GM23338 (cell line): ENCODE data around the gene USP37. TPM values are rescaled to one million over a fixed set of nuclear protein-coding genes. Genes with fewer than 3 reads are reported as not detected.

ENCODE experiments used
- ATAC-seq: fragments of 200-7000 bp; cut with Tn5 transposase; 3 replicates; pipeline ENCODE4 v1.9.1; 2020
- DNase-seq: peaks from one replicate; pipeline ENCODE4 v3.0.0-alpha.2; 2015; ENCODE audit warnings: low spot score
- H2AFZ ChIP-seq: fragments of 200-600 bp; sonication (generic); 2 replicates; pipeline ENCODE4 v1.8.0; 2016; ENCODE audit warnings: antibody characterized with exemption, mild to moderate bottlenecking, moderate library complexity
- H3F3A ChIP-seq: fragments of 200-600 bp; sonication (generic); replicated peaks from 2 replicates; pipeline ENCODE4 v1.8.0; 2017; ENCODE audit warnings: antibody characterized with exemption, mixed run types, low read depth
- H3K27ac ChIP-seq: fragments of 200-600 bp; sonication (generic); 2 replicates; pipeline ENCODE4 v1.6.1; 2016; ENCODE audit warnings: low read depth
- H3K27me3 ChIP-seq: fragments of 200-600 bp; sonication (generic); 2 replicates; pipeline ENCODE4 v1.8.0; 2016; ENCODE audit warnings: mild to moderate bottlenecking, mixed run types, moderate library complexity; ENCODE audit not compliant: insufficient read depth
- H3K36me3 ChIP-seq: fragments of 200-600 bp; sonication (generic); 2 replicates; pipeline ENCODE4 v1.8.0; 2016; ENCODE audit warnings: mild to moderate bottlenecking; ENCODE audit not compliant: insufficient read depth
- H3K4me1 ChIP-seq: fragments of 200-600 bp; sonication (generic); 2 replicates; pipeline ENCODE4 v1.8.0; 2016; ENCODE audit warnings: mild to moderate bottlenecking, moderate library complexity; ENCODE audit not compliant: insufficient read depth
- H3K4me2 ChIP-seq: fragments of 200-600 bp; sonication (generic); 2 replicates; pipeline ENCODE4 v1.7.1; 2017; ENCODE audit warnings: mixed run types
- H3K4me3 ChIP-seq: fragments of 200-600 bp; sonication (generic); 2 replicates; pipeline ENCODE4 v1.6.1; 2016; ENCODE audit warnings: mixed run types
- H3K79me2 ChIP-seq: fragments of 200-600 bp; sonication (generic); replicated peaks from 2 replicates; pipeline ENCODE4 v1.8.0; 2017; ENCODE audit warnings: mild to moderate bottlenecking; ENCODE audit not compliant: insufficient read depth
- H3K9me2 ChIP-seq: fragments of 200-600 bp; sonication (generic); 2 replicates; pipeline ENCODE4 v1.8.0; 2017; ENCODE audit not compliant: insufficient read depth
- H4K20me1 ChIP-seq: fragments of 200-600 bp; sonication (generic); replicated peaks from 2 replicates; pipeline ENCODE4 v1.8.0; 2017; ENCODE audit warnings: mild to moderate bottlenecking; ENCODE audit not compliant: insufficient read depth
- H3K27ac Mint-ChIP-seq: 2 replicates; pipeline ENCODE4 v1.8.0; 2020; ENCODE audit warnings: inconsistent platforms, mild to moderate bottlenecking, moderate library complexity, mixed read lengths
- H3K27me3 Mint-ChIP-seq: 3 replicates; pipeline ENCODE4 v1.8.0; 2022; ENCODE audit warnings: low read depth, mild to moderate bottlenecking, moderate library complexity, mixed read lengths, inconsistent platforms; ENCODE audit not compliant: insufficient read depth, poor library complexity
- H3K36me3 Mint-ChIP-seq: 3 replicates; pipeline ENCODE4 v1.8.0; 2021; ENCODE audit warnings: low read depth, mild to moderate bottlenecking, inconsistent platforms, moderate library complexity, mixed read lengths
- H3K4me1 Mint-ChIP-seq: 3 replicates; pipeline ENCODE4 v1.8.0; 2020; ENCODE audit warnings: mild to moderate bottlenecking, inconsistent platforms, mixed read lengths
- H3K4me3 Mint-ChIP-seq: 3 replicates; pipeline ENCODE4 v1.8.0; 2021; ENCODE audit warnings: moderate library complexity, mild to moderate bottlenecking, inconsistent platforms, mixed read lengths
- H3K9me3 Mint-ChIP-seq: 3 replicates; pipeline ENCODE4 v1.8.0; 2020; ENCODE audit warnings: moderate library complexity, mild to moderate bottlenecking, inconsistent platforms, mixed read lengths
- ETS1 ChIP-seq: IDR thresholded peaks from 2 replicates; pipeline ENCODE4 v1.6.1; 2016; ENCODE audit warnings: antibody characterized with exemption
- EZH2 ChIP-seq: fragments of 200-600 bp; sonication (generic); IDR thresholded peaks from one replicate; pipeline ENCODE4 v1.8.0; 2017; ENCODE audit warnings: antibody characterized with exemption, mild to moderate bottlenecking, low read depth; ENCODE audit not compliant: unreplicated experiment
- EZH2phosphoT487 ChIP-seq: fragments of 200-600 bp; sonication (generic); IDR thresholded peaks from one replicate; pipeline ENCODE4 v1.8.1; 2018; ENCODE audit warnings: antibody characterized with exemption; ENCODE audit not compliant: unreplicated experiment
- JUNB ChIP-seq: IDR thresholded peaks from one replicate; pipeline ENCODE4 v1.6.1; 2016; ENCODE audit warnings: antibody characterized with exemption; ENCODE audit not compliant: unreplicated experiment
- POLR2AphosphoS5 ChIP-seq: IDR thresholded peaks from 2 replicates; pipeline ENCODE4 v1.6.1; 2016; ENCODE audit warnings: antibody characterized with exemption, low read depth
- REST ChIP-seq: IDR thresholded peaks from one replicate; pipeline ENCODE4 v1.6.1; 2018; ENCODE audit warnings: antibody characterized with exemption; ENCODE audit not compliant: unreplicated experiment
- STAT1 ChIP-seq: IDR thresholded peaks from one replicate; pipeline ENCODE4 v1.6.1; 2016; ENCODE audit warnings: antibody characterized with exemption; ENCODE audit not compliant: unreplicated experiment
- ZNF114 ChIP-seq: fragments of 250-450 bp; sonication (Bioruptor Pico); IDR thresholded peaks from 2 replicates; pipeline ENCODE4 v1.5.0; 2020; ENCODE audit warnings: mild to moderate bottlenecking, moderate library complexity
- ZNF331 ChIP-seq: fragments of 250-450 bp; sonication (Bioruptor Pico); IDR thresholded peaks from 2 replicates; pipeline ENCODE4 v1.5.0; 2020; ENCODE audit warnings: low read depth, mild to moderate bottlenecking, moderate library complexity
- polyA plus RNA-seq: library from polyadenylated mRNA; unstranded; fragments of >200 nt; fragmentation: Nextera tagmentation; extraction: Ambion mirVana; gene quantifications from 2 replicates; pipeline ENCODE4 v1.2.1, GENCODE V29; 2016
- total RNA-seq: library from RNA; depleted of rRNA; stranded (reverse); fragments of >200 nt; shearing (Covaris generic); gene quantifications from 2 replicates; pipeline ENCODE4 v1.2.3, GENCODE V29; 2014
- TF ChIP-seq, protein P1 (sequence below): fragments of 250-450 bp; sonication (Bioruptor Pico); IDR thresholded peaks from 2 replicates; pipeline ENCODE4 v1.5.0; 2020; ENCODE audit warnings: mild to moderate bottlenecking, moderate library complexity

Gene USP37
- total and polyA plus RNA-seq, 2 experiments from 2014 or later = 8.2 to 21.0 TPM

GRCh38 chr2:218428846-218429558 is 139.1 kb downstream of the USP37 start:
- no peak overlapping the region for H2AFZ ChIP-seq
- H3K36me3 ChIP-seq = no peaks in the 10 kb centered on the region
- H3F3A ChIP-seq = no peaks in the 10 kb centered on the region
- Mint-ChIP-seq H3K9me3 (no peaks in the 10 kb centered on the region), H3K4me3 (no peak overlapping the region), H3K4me1 (no peaks in the 10 kb centered on the region), H3K27me3 (peaks cover 7% of the 10 kb centered on the region), H3K27ac (no peak overlapping the region), H3K36me3 (no peaks in the 10 kb centered on the region)
- H3K79me2 ChIP-seq = no peaks in the 10 kb centered on the region
- H3K9me2 ChIP-seq = no peaks in the 10 kb centered on the region
- TF ChIP-seq JUNB (no peak), ETS1 (no peak), ZNF114 (CRISPR knock-in tag) (no peak), REST (no peak), POLR2AphosphoS5 (no peak), STAT1 (no peak), EZH2 (no peak), EZH2phosphoT487 (no peak), ZNF331 (CRISPR knock-in tag) (no peak)
- TF ChIP-seq, protein P1, sequence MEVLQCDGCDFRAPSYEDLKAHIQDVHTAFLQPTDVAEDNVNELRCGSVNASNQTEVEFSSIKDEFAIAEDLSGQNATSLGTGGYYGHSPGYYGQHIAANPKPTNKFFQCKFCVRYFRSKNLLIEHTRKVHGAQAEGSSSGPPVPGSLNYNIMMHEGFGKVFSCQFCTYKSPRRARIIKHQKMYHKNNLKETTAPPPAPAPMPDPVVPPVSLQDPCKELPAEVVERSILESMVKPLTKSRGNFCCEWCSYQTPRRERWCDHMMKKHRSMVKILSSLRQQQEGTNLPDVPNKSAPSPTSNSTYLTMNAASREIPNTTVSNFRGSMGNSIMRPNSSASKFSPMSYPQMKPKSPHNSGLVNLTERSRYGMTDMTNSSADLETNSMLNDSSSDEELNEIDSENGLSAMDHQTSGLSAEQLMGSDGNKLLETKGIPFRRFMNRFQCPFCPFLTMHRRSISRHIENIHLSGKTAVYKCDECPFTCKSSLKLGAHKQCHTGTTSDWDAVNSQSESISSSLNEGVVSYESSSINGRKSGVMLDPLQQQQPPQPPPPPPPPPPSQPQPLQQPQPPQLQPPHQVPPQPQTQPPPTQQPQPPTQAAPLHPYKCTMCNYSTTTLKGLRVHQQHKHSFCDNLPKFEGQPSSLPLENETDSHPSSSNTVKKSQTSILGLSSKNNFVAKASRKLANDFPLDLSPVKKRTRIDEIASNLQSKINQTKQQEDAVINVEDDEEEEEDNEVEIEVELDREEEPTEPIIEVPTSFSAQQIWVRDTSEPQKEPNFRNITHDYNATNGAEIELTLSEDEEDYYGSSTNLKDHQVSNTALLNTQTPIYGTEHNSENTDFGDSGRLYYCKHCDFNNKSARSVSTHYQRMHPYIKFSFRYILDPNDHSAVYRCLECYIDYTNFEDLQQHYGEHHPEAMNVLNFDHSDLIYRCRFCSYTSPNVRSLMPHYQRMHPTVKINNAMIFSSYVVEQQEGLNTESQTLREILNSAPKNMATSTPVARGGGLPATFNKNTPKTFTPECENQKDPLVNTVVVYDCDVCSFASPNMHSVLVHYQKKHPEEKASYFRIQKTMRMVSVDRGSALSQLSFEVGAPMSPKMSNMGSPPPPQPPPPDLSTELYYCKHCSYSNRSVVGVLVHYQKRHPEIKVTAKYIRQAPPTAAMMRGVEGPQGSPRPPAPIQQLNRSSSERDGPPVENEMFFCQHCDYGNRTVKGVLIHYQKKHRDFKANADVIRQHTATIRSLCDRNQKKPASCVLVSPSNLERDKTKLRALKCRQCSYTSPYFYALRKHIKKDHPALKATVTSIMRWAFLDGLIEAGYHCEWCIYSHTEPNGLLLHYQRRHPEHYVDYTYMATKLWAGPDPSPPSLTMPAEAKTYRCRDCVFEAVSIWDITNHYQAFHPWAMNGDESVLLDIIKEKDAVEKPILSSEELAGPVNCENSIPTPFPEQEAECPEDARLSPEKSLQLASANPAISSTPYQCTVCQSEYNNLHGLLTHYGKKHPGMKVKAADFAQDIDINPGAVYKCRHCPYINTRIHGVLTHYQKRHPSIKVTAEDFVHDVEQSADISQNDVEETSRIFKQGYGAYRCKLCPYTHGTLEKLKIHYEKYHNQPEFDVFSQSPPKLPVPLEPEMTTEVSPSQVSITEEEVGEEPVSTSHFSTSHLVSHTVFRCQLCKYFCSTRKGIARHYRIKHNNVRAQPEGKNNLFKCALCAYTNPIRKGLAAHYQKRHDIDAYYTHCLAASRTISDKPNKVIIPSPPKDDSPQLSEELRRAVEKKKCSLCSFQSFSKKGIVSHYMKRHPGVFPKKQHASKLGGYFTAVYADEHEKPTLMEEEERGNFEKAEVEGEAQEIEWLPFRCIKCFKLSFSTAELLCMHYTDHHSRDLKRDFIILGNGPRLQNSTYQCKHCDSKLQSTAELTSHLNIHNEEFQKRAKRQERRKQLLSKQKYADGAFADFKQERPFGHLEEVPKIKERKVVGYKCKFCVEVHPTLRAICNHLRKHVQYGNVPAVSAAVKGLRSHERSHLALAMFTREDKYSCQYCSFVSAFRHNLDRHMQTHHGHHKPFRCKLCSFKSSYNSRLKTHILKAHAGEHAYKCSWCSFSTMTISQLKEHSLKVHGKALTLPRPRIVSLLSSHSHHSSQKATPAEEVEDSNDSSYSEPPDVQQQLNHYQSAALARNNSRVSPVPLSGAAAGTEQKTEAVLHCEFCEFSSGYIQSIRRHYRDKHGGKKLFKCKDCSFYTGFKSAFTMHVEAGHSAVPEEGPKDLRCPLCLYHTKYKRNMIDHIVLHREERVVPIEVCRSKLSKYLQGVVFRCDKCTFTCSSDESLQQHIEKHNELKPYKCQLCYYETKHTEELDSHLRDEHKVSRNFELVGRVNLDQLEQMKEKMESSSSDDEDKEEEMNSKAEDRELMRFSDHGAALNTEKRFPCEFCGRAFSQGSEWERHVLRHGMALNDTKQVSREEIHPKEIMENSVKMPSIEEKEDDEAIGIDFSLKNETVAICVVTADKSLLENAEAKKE = no peak
- H3K4me2 ChIP-seq = no peak overlapping the region
- no peak overlapping the region for H3K4me3 ChIP-seq
- ATAC-seq (no peak), DNase-seq (no peak)
- H3K27me3 ChIP-seq = no peaks in the 10 kb centered on the region
- H3K4me1 ChIP-seq = no peaks in the 10 kb centered on the region
- no peaks in the 10 kb centered on the region for H4K20me1 ChIP-seq
- H3K27ac ChIP-seq = no peak overlapping the region
